Stomach (tissue), 9 donors: Measurements from ENCODE around the gene KCTD16. TPM values are rescaled to one million over a fixed set of nuclear protein-coding genes. Genes with fewer than 3 reads are reported as not detected.
A peak's percentile ranks its signal among the peaks of the same experiment; 100 is the strongest.

ENCODE experiments used
- DNase-seq, 2 donors: peaks; one replicate each; pipeline versions ENCODE4 v3.0.0 to v3.0.0-alpha.2; 2013 to 2019
- H3K27ac ChIP-seq, 5 donors: fragments of 200-600 bp in 4 of 5; sonication (generic) in 4 of 5; one replicate each; pipeline ENCODE4 v1.5.1; 2013 to 2019; ENCODE audit warnings: mild to moderate bottlenecking in 1 of 5, moderate library complexity in 1 of 5
- H3K27me3 ChIP-seq, 3 donors: fragments of 200-600 bp; sonication (generic); one replicate each; pipeline ENCODE4 v1.5.1; 2017 to 2019; ENCODE audit warnings: mixed run types in 1 of 3
- H3K36me3 ChIP-seq, 4 donors: fragments of 200-600 bp; sonication (generic); 1 replicate in 3 of 4; 2 replicates in 1 of 4; pipeline ENCODE4 v1.5.1; 2016 to 2019
- H3K4me1 ChIP-seq, 4 donors: fragments of 200-600 bp; sonication (generic); one replicate each; pipeline ENCODE4 v1.5.1; 2016 to 2019
- H3K4me3 ChIP-seq, 4 donors: fragments of 200-600 bp; sonication (generic) in 3 of 4; one replicate each; pipeline ENCODE4 v1.5.1; 2016 to 2019; ENCODE audit warnings: mild to moderate bottlenecking in 1 of 4
- H3K9me3 ChIP-seq, 4 donors: fragments of 200-600 bp; sonication (generic); one replicate each; pipeline ENCODE4 v1.5.1; 2016 to 2019
- EP300 ChIP-seq: sonication (generic); formaldehyde crosslinking; IDR thresholded peaks from one replicate; pipeline ENCODE4 v1.6.1; 2017; ENCODE audit warnings: antibody characterized with exemption
- POLR2A ChIP-seq, 4 donors: fragments of 450-650 bp; IDR thresholded peaks; one replicate each; pipeline ENCODE4 v1.6.1; 2016; ENCODE audit warnings: antibody characterized with exemption in 4 of 4, control low read depth in 2 of 4, mild to moderate bottlenecking in 1 of 4, moderate library complexity in 1 of 4
- POLR2AphosphoS5 ChIP-seq, 3 donors: sonication (generic); formaldehyde crosslinking; IDR thresholded peaks; one replicate each; pipeline ENCODE4 v1.6.1; 2016; ENCODE audit warnings: antibody characterized with exemption in 3 of 3
- WGBS, 5 donors: extraction: QIAGEN DNeasy Blood & Tissue Kit in 3 of 5; methylation state at CpG; one replicate each; pipeline versions ENCODE4 v1.1.5 to v1.1.7; 2013 to 2018; 5-methylcytosine and 5-hydroxymethylcytosine counted together
- intact Hi-C: fragments of 100-400 bp; cut with DNase I; formaldehyde crosslinking; loops from one replicate; pipeline ENCODE4 v1.15.1; 2023; ENCODE audit warnings: low total_unique reads
- polyA plus RNA-seq, 3 donors: library from polyadenylated mRNA; stranded (reverse); fragments of 200-250 nt; gene quantifications; one replicate each; pipeline ENCODE4 v1.2.3, GENCODE V29; 2013
- total RNA-seq, 5 donors: library from RNA; depleted of rRNA; stranded (reverse); fragments of >200 nt; gene quantifications; one replicate each; pipeline versions ENCODE4 v1.1.0 to v1.2.3, GENCODE V29; 2014 to 2016
- TF ChIP-seq, protein P1 (sequence below), 7 experiments: fragments of 450-650 bp in 4 of 7; fragments of 200-600 bp in 3 of 7; sonication (generic) in 3 of 7; IDR thresholded peaks; one replicate each; pipeline ENCODE4 v1.5.1; 2016 to 2019; ENCODE audit warnings: antibody characterized with exemption in 7 of 7, control low read depth in 2 of 7, mild to moderate bottlenecking in 1 of 7
- donor health status: healthy with polysubstance abuse.
- donor health status: Bipolar disorder and iron deficiency.
- donor health status: healthy.

KCTD16 gene
- total and polyA plus RNA-seq, 8 donors = under 0.01 to 1.8 (median under 0.01) TPM; not detected in 4

DNA sequence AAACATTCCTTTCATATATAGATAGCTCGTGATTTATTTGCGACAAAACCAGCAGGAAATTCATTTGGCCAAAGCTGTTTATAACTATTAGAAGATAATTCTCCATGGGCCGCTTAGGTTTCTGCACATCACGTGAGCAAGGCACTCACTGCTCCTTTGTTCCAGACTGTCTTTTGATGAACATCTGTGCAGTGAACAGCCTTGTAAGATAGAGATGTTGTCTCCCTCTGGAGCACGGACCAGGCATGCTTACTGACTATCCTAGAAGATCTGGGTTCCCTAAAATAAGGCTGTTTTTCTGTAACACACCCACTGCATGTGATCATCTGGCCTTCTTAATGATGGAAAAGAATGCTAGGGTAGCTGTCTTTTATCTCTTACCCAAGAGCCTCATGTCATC is 31.1 kb upstream of the KCTD16 start:
- Histone ChIP-seq H3K4me3 (no peak overlapping the region), H3K4me1 (peaks cover 0 to 8% (median 1%) of the 10 kb centered on the region in 4 donors), H3K27ac (no peak overlapping the region), H3K27me3 (no peaks in the 10 kb centered on the region), H3K9me3 (no peaks in the 10 kb centered on the region), H3K36me3 (no peaks in the 10 kb centered on the region)
- WGBS, 5 donors = 71 to 84% (median 81%) methylated on average over 5 of the region's 5 CpGs
- no peak for TF ChIP-seq EP300
- no peak for TF ChIP-seq POLR2AphosphoS5 (IDR thresholded peaks at IDR 0.05)
- TF ChIP-seq, protein P1, sequence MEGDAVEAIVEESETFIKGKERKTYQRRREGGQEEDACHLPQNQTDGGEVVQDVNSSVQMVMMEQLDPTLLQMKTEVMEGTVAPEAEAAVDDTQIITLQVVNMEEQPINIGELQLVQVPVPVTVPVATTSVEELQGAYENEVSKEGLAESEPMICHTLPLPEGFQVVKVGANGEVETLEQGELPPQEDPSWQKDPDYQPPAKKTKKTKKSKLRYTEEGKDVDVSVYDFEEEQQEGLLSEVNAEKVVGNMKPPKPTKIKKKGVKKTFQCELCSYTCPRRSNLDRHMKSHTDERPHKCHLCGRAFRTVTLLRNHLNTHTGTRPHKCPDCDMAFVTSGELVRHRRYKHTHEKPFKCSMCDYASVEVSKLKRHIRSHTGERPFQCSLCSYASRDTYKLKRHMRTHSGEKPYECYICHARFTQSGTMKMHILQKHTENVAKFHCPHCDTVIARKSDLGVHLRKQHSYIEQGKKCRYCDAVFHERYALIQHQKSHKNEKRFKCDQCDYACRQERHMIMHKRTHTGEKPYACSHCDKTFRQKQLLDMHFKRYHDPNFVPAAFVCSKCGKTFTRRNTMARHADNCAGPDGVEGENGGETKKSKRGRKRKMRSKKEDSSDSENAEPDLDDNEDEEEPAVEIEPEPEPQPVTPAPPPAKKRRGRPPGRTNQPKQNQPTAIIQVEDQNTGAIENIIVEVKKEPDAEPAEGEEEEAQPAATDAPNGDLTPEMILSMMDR (IDR thresholded peaks at IDR 0.05) = no peak
- no peak for TF ChIP-seq POLR2A (IDR thresholded peaks at IDR 0.05)
- DNase-seq = peak in 1 of 2 donors; percentile 51
- intact Hi-C loops = no loop called here

DNA sequence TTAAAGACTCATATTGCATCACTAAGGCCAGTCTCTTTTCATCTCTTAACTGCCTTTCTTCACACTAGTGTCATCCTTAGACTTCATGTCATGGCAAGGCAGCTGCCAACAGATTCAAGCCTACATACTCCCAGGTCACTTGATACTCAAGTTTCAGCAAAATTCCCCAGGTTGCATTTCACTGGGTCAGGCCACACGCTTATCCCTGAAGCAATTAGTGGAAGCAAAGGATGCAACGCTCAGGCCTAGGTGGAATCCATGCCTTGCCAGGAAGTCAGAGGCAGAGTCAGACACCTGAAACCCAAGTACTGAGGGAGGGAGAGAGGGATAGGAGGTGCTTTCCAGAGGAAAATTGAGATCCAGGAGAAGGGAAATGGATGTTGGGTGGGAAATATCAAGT is 29.1 kb upstream of the KCTD16 start:
- TF ChIP-seq POLR2AphosphoS5 (IDR thresholded peaks at IDR 0.05) (no peak), EP300 (no peak), POLR2A (IDR thresholded peaks at IDR 0.05) (no peak)
- TF ChIP-seq, protein P1 (IDR thresholded peaks at IDR 0.05) = no peak
- no peak for DNase-seq
- Histone ChIP-seq H3K4me1 (peaks cover 0 to 16% (median 7%) of the 10 kb centered on the region in 4 donors), H3K4me3 (no peak overlapping the region), H3K36me3 (no peaks in the 10 kb centered on the region), H3K9me3 (no peaks in the 10 kb centered on the region), H3K27ac (no peak overlapping the region), H3K27me3 (no peaks in the 10 kb centered on the region)
- 93 to 95% (median 94%) methylated on average over 2 of the region's 2 CpGs for WGBS, 5 donors
- intact Hi-C loops = no loop called here

DNA sequence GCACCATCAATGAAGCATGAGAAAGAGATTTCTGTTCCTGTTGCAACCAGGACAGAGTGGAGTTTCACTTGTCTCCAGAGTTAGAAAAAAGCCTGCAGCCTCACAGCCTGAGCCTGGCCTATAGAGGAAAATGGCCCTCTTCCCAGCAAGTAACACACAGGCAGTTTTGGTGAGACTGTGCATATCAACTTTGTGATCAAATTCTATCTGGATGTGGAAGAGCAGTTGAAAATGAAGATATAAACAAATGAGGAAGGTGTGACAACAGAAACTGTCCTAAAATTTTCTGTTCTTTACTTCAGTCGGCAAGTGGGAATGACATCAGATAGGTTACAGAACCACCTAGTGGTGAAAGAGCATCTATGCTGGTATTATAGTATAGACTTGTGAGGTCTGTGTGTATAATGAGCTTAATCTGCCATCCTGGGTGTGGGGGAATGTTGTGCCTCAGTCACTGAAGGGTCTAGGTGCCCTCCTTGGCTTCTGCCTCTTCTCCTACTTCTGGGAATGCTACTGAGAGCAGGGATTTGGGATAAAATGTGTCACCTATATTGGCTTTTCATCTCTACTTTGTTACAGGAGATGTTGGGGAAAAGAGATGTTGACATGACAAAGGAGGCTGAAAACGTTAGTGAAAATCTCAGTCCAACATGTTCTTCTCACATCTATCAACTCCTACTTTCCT is 28.4 kb upstream of the KCTD16 start:
- Histone ChIP-seq H3K4me1 (peaks cover 0 to 16% (median 7%) of the 10 kb centered on the region in 4 donors), H3K27me3 (no peaks in the 10 kb centered on the region), H3K27ac (no peak overlapping the region), H3K4me3 (no peak overlapping the region), H3K36me3 (no peaks in the 10 kb centered on the region), H3K9me3 (no peaks in the 10 kb centered on the region)
- 6 to 17% (median 10%) methylated on average over 2 of the region's 2 CpGs for WGBS, 5 donors
- DNase-seq = peak in 1 of 2 donors; percentile 68
- TF ChIP-seq POLR2AphosphoS5 (IDR thresholded peaks at IDR 0.05) = no peak
- TF ChIP-seq, protein P1 (IDR thresholded peaks at IDR 0.05) = peak in 4 of 7 experiments; percentile 41 to 53 (median 50)
- no peak for TF ChIP-seq POLR2A (IDR thresholded peaks at IDR 0.05)
- no peak for TF ChIP-seq EP300
- intact Hi-C loops = no loop called here

DNA sequence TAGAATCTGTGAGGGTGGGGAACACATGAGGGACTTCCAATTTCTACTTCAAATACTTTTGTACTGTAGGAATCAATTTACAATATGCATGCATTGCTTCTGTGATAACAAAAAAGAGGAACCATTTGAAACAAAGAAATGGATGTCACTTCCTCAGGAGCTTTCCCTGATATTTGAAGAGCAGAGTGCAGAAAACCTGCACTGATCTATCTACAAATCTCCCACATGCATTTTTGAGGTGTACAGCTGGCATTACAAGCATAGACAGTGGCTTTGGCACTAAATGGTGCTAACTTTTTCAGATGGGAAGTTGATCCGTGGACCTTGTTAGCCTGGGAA is 27.9 kb upstream of the KCTD16 start:
- no peaks in the 10 kb centered on the region for H3K27me3 ChIP-seq
- H3K4me1 ChIP-seq = peaks cover 0 to 16% (median 7%) of the 10 kb centered on the region in 4 donors
- no peak overlapping the region for H3K4me3 ChIP-seq
- H3K27ac ChIP-seq = no peak overlapping the region
- intact Hi-C loops = no loop called here
- H3K9me3 ChIP-seq = no peaks in the 10 kb centered on the region
- no peak for DNase-seq
- WGBS, 5 donors = 38 to 59% (median 45%) methylated on average over 1 of the region's 1 CpG
- H3K36me3 ChIP-seq = no peaks in the 10 kb centered on the region
- TF ChIP-seq EP300 (no peak), POLR2A (IDR thresholded peaks at IDR 0.05) (no peak), POLR2AphosphoS5 (IDR thresholded peaks at IDR 0.05) (no peak)
- TF ChIP-seq, protein P1 (IDR thresholded peaks at IDR 0.05) = no peak
